Activated CD4-positive, alpha-beta T cell treated with anti-CD3 and anti-CD28 coated beads, Interleukin-2, Interleukin-4, amounts not matched to agents 100 ng/mL and 50 ng/mL, durations not matched to agents 16 hours and 8 hours (primary cell): ENCODE results near the gene GOLPH3L.
"Not testable (repeated sequence)": the region's sequence is repeated elsewhere in the genome, so short reads cannot be mapped to it uniquely, and the experiment has no call there.

ENCODE experiments used
- DNase-seq: peaks from one replicate; pipeline ENCODE4 v3.0.0-alpha.2; 2020; ENCODE audit warnings: low spot score

The GOLPH3L gene

GRCh38 chr1:150696995-150697927 is at the start of gene GOLPH3L:
TSS of gene GOLPH3L (minus strand) at chr1:150697154. CDS start at chr1:150694838, 2,316 bp downstream.
- peak; percentile 97 for DNase-seq

GRCh38 chr1:150730130-150730721 is 33.3 kb upstream of the GOLPH3L start:
- DNase-seq = no peak

GRCh38 chr1:150724336-150724735 is 27.4 kb upstream of the GOLPH3L start:
- no peak for DNase-seq

DNA sequence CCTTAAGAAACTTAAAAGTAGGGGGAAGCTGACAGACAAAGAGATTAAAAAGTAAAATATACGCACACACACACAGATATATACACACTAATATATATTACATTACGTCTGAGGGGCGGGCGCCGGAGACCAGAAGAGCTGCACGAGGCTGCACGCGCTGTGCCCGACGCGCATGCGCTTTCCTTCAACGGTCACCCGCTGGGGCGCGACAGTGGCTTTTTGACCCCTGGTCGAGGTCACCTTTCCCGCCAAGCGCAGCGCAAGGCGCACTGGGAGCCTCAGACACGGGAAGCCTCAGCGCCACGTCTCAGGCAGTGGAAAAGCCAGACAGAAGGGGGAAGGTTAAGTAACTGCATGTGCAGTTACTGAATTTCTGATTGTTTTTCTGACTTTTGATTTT is 23.7 kb upstream of the GOLPH3L start, which contains the start of gene HORMAD1:
Gene HORMAD1 (minus strand): TSS at position 193 of the 400 bp plus-strand sequence. CDS start 1,390 bp downstream, outside the sequence.
- no peak for DNase-seq

GRCh38 chr1:150720098-150720497 is 23.1 kb upstream of the GOLPH3L start:
- DNase-seq = no peak

DNA sequence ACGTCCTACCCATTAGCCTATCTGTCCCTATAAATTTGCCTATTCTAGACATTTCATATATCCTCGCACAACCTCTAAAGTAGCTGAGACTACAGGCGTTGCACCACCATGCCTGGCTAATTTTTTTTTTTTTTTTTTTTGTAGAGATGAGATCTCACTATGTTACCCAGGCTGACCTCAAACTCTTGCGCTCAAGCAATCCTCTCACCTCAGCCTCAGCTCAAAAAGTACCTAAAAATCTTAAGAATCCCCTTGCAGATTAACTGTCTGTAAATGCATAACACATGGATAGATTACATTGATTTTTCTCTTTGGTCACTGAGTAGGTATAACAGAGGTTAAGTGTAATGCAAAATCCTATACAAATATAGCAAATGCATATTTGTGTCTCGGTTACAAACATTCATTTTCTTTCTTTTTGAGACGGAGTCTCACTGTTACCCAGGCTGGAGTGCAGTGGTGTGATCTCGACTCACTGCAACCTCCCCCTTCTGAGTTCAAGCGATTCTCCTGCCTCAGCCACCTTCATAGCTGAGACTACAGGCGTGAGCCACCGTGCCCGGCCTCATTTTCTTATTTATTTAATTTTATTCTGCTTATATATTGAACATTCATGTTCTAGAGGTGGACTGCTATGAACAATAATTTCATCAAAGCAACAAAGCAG is 21.4 kb upstream of the GOLPH3L start:
- DNase-seq = no peak

- DNase-seq = not testable (repeated sequence)
Measured at GRCh38 chr1:150709031-150709430, 12.1 kb upstream of the GOLPH3L start.

DNA sequence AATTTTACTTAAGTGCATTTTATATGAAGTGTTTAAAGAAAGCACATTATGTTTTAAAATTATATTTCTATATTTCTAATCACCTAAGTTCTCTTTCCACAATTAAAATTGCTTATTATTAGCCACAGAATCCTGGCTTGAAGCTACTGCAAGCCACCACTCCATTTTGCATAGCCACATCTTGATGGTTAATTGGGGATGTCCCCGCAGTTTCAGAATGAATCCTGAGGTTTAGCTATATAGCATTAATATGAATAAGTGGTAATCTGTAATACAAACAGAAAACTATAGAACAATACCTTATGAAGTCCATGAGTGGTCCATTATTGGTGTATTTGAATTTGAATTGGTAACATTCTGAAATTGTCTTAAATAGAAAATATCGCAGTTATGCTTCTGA is 11.6 kb upstream of the GOLPH3L start:
- peak; percentile 55 for DNase-seq

DNA sequence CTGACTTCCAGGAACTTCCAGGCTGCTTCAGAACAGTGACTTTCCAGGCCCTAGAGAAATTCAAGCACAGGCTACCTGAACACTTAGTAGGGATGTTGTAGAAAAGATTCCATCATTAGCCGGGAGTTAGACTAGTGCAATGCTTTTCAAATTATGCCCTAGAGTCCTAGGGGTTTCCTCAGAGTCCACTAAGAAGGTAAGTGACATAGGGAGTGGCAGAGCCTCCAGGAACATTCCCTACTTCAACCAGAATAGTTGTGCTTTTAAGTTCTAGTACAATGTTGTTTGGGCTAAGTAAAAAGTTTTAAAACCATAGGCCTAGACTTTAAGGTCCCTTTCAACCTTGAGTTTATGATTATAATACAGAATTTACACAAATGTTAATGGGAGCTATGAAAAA is 9.1 kb upstream of the GOLPH3L start:
- no peak for DNase-seq

GRCh38 chr1:150703427-150703826 is 6.5 kb upstream of the GOLPH3L start:
- DNase-seq = no peak

GRCh38 chr1:150696590-150696989 is 364 bp downstream of the GOLPH3L start:
- no peak for DNase-seq

DNA sequence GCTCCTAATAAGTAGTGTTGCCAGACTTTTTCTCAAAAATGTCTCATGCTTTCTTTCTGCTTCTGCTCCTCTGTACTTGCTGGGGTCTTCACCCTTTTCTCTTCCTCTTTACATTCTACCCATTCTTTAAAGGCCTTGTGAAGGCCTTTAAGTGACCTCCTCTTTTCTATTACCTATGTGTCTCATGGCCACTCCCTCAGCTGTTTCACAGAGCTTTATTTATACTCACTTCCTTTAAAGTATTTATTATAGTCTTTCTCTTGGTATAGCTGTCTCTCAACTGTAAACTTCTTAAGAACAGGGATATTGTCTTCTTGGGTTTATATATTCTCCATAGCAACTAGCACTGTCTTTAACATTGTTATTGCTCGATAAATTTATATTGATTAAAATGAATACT is 792 bp downstream of the GOLPH3L start:
- no peak for DNase-seq

DNA sequence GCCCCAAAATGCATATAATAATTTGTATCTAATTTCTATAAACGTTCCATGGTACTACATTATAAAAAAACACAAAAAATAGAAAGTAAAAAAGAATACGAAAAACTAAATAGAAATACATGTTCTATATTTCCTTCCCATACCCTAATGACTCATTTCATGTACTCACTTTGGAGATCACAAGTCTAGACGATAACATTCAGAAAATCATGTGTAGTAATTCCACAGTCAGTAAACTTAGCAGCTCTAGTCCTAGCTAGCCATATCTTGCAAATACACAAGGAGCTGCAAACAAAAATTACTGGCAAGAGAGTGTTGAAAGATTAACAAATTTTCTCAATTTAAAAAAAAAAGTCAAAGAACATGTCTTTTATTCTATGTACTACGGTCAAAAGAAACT is 1.4 kb downstream of the GOLPH3L start:
- no peak for DNase-seq

- no peak for DNase-seq
Measured at GRCh38 chr1:150692720-150693119, 4.2 kb downstream of the GOLPH3L start.

DNA sequence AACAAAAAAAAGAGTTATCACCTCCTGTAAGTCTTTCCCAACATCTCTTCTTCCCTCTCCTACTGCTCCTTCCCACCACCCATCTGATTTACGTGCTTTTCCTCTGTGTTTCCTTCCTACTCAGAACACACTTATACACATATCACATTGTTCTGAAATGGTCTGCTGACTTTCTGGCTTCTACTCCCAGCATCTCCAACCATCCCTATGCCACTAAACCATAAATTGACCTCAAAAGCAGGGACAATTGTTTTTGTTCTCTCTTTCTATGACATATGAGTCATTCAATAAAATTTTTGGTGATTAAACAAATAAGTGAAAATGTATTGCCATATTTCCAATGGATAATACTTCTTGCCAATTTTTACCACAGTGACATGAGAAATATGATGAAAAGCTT is 8.2 kb downstream of the GOLPH3L start:
- no peak for DNase-seq

- no peak for DNase-seq
Measured at GRCh38 chr1:150686275-150686674, 10.7 kb downstream of the GOLPH3L start.

- no peak for DNase-seq
Measured at GRCh38 chr1:150683914-150684313, 13.0 kb downstream of the GOLPH3L start.

- no peak for DNase-seq
Measured at GRCh38 chr1:150678988-150679387, 18.0 kb downstream of the GOLPH3L start.

GRCh38 chr1:150674881-150675280 is 22.1 kb downstream of the GOLPH3L start:
- no peak for DNase-seq

- DNase-seq = no peak
Measured at GRCh38 chr1:150663321-150663720, 33.6 kb downstream of the GOLPH3L start.

DNA sequence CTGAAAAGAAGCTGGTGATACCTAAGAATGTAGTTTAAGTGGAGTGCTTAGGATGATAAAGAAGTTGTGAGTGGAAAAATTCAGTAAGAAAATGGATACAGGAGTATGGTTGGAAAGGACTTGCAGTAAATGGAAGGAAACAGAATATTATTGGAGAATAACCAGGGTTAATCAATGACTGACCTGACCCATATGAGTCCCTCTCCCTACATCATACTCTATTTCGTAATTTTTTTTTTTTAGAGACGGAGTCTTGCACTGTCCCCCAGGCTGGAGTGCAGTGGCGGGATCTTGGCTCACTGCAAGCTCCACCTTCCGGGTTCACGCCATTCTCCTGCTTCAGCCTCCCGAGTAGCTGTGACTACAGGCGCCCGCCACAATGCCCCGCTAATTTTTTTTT is 34.1 kb downstream of the GOLPH3L start:
- DNase-seq = no peak

- no peak for DNase-seq
Measured at GRCh38 chr1:150661156-150661555, 35.8 kb downstream of the GOLPH3L start.

DNA sequence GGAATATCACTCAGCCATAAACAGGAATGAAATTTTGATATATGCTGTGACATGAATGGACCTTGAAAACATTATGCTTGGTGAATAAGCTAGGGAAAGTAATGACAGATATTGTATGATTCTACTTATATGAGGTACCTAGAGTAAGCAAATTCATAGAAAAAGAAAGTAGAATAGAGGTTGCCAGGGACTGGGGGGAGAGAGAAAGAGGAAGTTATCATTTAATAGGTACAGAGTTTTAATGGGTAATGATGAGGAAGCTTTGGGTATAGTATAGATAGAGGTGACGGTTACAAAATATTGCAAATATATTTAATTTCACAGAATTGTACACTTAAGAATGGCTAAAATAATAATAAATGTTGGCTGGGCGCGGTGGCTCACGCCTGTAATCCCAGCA is 36.4 kb downstream of the GOLPH3L start:
- no peak for DNase-seq
